ENCODE results near the gene CFAP46.

DNA sequence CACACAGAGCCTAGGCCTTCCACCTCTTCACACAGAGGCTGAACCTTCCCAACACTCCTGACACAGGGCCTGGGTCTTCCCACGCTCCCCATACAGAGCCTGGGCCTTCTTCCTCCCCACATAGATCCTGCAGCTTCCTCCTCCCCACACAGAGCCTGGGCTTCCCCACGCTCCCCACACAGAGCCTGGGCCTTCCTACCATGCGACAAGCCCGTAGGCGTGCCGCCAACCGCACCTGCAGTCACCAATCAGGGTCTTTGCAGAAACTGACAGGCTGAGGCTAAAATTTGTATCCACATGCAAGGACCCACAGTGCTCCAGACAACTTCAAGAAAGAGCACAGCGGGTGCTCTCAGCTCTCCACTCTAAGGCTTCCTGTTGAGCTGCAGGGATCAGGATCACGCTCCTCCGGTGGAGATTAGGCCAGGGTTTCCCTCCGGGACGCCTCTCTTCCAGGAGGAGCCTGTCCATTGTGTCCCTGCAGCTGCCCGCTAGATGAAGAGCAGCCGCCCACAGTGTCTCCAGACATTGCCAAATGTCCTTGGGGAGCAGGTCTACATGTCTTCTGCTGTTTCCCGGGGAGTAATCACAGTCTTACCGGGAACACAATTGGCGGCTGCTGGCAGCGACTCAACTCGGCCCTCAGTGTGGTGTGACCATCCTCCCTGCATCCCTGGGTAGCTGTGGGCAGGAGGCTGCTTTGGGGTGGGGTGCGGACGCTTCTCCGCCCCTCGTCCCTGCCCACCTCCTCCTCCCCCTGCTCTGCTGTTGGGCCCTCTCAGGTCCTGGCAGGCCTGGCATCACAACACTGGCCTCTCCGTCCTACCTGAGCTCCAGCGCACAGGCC lies 9.7 kb downstream of the CFAP46 start:
- TF ChIP-seq, protein P1, sequence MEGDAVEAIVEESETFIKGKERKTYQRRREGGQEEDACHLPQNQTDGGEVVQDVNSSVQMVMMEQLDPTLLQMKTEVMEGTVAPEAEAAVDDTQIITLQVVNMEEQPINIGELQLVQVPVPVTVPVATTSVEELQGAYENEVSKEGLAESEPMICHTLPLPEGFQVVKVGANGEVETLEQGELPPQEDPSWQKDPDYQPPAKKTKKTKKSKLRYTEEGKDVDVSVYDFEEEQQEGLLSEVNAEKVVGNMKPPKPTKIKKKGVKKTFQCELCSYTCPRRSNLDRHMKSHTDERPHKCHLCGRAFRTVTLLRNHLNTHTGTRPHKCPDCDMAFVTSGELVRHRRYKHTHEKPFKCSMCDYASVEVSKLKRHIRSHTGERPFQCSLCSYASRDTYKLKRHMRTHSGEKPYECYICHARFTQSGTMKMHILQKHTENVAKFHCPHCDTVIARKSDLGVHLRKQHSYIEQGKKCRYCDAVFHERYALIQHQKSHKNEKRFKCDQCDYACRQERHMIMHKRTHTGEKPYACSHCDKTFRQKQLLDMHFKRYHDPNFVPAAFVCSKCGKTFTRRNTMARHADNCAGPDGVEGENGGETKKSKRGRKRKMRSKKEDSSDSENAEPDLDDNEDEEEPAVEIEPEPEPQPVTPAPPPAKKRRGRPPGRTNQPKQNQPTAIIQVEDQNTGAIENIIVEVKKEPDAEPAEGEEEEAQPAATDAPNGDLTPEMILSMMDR (IDR thresholded peaks at IDR 0.05 in 8 of 11, conservative IDR thresholded peaks at IDR 0.05 in 3 of 11): no peak
- TF ChIP-seq POLR2AphosphoS5 (IDR thresholded peaks at IDR 0.05) (no peak), POLR2A (IDR thresholded peaks at IDR 0.05) (no peak)

Data from spleen (tissue), 7 donors.